AG08396 (cell line): ENCODE measurements around the gene CMIP.
A peak's percentile ranks its signal among the peaks of the same experiment; 100 is the strongest.

Experiments
- DNase-seq: peaks from one replicate; pipeline ENCODE4 v3.0.0; 2012; ENCODE audit warnings: low spot score, mixed read lengths

Gene CMIP

GRCh38 chr16:81586977-81587625 is 142.5 kb downstream of the CMIP start:
- DNase-seq: no peak

GRCh38 chr16:81587626-81588160 is 143.1 kb downstream of the CMIP start:
- DNase-seq: no peak

GRCh38 chr16:81588326-81589081 is 143.9 kb downstream of the CMIP start:
- no peak for DNase-seq

- no peak for DNase-seq
These were observed 145.5 kb downstream of the CMIP start for GRCh38 chr16:81589975-81590650.

GRCh38 chr16:81590714-81591544 is 146.3 kb downstream of the CMIP start:
- DNase-seq: no peak

- DNase-seq: no peak
These were observed 146.9 kb downstream of the CMIP start for GRCh38 chr16:81591545-81591870.

- no peak for DNase-seq
These were observed 147.8 kb downstream of the CMIP start for GRCh38 chr16:81592353-81592866.

GRCh38 chr16:81593481-81593880 is 148.9 kb downstream of the CMIP start:
- DNase-seq: no peak

- DNase-seq: no peak
These were observed 151.2 kb downstream of the CMIP start for GRCh38 chr16:81595629-81596292.

GRCh38 chr16:81597079-81597658 is 152.6 kb downstream of the CMIP start:
- DNase-seq: no peak

GRCh38 chr16:81598083-81598482 is 153.5 kb downstream of the CMIP start:
- no peak for DNase-seq

- DNase-seq: no peak
These were observed 154.6 kb downstream of the CMIP start for GRCh38 chr16:81599034-81599744.

GRCh38 chr16:81600275-81600674 is 155.7 kb downstream of the CMIP start:
- peak; percentile 67 for DNase-seq

- peak; percentile 35 for DNase-seq
These were observed 156.4 kb downstream of the CMIP start for GRCh38 chr16:81601008-81601428.

GRCh38 chr16:81601601-81602255 is 157.1 kb downstream of the CMIP start:
- no peak for DNase-seq

GRCh38 chr16:81602256-81602776 is 157.7 kb downstream of the CMIP start:
- no peak for DNase-seq

- no peak for DNase-seq
These were observed 158.2 kb downstream of the CMIP start for GRCh38 chr16:81602792-81603191.

GRCh38 chr16:81604960-81605383 is 160.4 kb downstream of the CMIP start:
- peak; percentile 73 for DNase-seq

GRCh38 chr16:81606039-81606438 is 161.4 kb downstream of the CMIP start:
- DNase-seq: no peak
